Right ventricle myocardium inferior (tissue), 1 donor: Measurements from ENCODE around the gene SBK2. TPM values are rescaled to one million over a fixed set of nuclear protein-coding genes. Genes with fewer than 3 reads are reported as not detected.

Experiments
- ATAC-seq: fragments of 200-7000 bp; cut with Tn5 transposase; one replicate; pipeline ENCODE4 v1.9.1; 2020; ENCODE audit warnings: mild to moderate bottlenecking, moderate library complexity
- DNase-seq: peaks from one replicate; pipeline ENCODE4 v3.0.0; 2021; ENCODE audit errors: missing footprints
- intact Hi-C: fragments of 100-400 bp; cut with DNase I; formaldehyde crosslinking; loops from one replicate; pipeline ENCODE4 v1.11.0; 2022
- total RNA-seq: library from RNA; stranded (reverse); fragmentation: NEBNext Ultra II Directional; extraction: Animal tissue kit (Norgen Biotek cat#: 25700); gene quantifications from one replicate; pipeline ENCODE4 v1.2.1, GENCODE V29; 2021
- donor health status: DM: no; HTN: yes; CAD: no; lungs with severe emphysema.

Gene SBK2
- total RNA-seq, 1 donor from 2014 or later: 12.7 TPM

DNA sequence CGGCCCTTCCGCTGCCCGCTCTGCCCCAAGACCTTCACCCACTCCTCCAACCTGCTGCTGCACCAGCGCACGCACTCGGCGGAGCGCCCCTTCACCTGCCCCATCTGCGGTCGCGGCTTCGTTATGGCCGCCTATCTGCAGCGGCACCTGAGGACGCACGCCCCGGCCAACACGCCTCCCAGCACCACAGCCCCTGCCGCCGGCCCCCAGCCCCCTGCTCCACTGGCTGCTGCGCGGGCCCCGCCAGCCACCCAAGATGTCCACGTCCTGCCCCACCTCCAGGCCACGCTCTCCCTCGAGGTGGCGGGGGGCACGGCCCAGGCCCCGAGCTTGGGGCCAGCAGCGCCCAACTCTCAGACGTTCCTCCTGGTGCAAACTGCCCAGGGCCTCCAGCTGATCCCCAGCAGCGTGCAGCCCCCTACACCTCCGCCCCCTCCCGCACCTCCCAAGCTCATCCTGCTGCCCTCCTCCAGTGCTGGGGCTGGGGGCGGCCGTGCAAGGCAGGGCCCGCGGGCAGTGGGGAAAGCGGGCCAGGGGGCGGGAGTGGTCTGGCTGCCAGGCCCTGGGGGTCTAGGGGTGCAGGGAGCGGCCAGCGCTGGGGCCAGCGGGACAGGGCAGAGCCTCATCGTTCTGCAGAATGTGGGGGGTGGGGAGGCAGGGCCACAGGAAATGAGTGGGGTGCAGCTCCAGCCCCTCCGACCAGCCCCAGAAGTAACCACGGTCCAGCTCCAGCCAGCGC lies 53.8 kb downstream of the SBK2 start:
- DNase-seq: peak; percentile 66
- ATAC-seq: no peak
- intact Hi-C loops: no loop called here

DNA sequence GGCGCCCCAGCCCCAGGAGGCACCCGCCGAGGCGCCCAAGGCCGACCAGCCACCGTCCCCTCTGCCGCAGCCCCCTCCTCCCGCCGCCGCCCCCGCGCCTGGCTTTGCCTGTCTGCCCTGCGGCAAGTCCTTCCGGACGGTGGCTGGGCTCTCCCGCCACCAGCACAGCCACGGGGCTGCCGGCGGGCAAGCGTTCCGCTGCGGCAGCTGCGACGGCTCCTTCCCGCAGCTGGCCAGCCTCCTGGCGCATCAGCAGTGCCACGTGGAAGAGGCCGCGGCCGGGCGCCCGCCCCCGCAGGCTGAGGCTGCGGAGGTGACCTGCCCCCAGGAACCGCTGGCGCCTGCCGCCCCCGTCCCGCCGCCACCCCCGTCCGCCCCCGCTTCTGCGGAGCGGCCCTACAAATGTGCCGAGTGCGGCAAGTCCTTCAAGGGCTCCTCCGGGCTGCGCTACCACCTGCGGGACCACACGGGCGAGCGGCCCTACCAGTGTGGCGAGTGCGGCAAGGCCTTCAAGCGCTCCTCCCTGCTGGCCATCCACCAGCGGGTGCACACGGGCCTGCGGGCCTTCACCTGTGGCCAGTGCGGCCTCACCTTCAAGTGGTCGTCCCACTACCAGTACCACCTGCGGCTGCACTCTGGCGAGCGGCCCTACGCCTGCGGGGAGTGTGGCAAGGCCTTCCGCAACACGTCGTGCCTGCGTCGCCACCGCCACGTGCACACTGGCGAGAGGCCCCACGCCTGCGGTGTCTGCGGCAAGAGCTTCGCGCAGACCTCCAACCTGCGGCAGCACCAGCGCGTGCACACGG lies 54.6 kb downstream of the SBK2 start:
- intact Hi-C loops: no loop called here
- no peak for ATAC-seq
- peak; percentile 67 for DNase-seq

DNA sequence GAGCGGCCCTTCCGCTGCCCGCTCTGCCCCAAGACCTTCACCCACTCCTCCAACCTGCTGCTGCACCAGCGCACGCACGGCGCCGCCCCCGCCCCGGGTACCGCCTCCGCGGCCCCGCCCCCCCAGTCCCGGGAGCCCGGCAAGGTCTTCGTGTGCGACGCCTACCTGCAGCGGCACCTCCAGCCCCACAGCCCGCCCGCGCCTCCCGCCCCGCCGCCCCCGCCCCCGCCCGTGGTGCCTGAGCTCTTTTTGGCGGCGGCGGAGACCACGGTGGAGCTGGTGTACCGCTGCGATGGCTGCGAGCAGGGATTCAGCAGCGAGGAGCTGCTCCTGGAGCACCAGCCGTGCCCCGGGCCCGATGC lies 55.2 kb downstream of the SBK2 start:
- ATAC-seq (no peak), DNase-seq (peak; percentile 37)
- intact Hi-C loops: no loop called here

DNA sequence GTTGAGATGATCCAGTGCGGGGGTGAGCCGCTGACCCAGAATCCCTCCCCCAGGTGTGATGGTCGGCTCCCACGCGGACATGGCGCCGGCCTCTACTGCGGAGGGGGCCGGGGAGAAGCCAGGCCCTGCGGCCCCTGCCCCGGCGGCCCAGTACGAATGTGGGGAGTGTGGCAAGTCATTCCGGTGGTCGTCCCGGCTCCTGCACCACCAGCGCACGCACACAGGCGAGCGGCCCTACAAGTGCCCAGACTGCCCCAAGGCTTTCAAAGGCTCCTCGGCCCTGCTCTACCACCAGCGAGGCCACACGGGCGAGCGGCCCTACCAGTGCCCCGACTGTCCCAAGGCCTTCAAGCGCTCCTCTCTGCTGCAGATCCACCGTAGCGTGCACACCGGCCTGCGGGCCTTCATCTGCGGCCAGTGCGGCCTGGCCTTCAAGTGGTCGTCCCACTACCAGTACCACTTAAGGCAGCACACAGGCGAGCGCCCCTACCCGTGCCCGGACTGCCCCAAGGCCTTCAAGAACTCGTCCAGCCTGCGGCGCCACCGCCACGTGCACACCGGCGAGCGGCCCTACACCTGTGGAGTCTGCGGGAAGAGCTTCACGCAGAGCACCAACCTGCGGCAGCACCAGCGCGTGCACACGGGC lies 55.7 kb downstream of the SBK2 start:
- peak; percentile 64 for DNase-seq
- ATAC-seq: no peak
- intact Hi-C loops: no loop called here

DNA sequence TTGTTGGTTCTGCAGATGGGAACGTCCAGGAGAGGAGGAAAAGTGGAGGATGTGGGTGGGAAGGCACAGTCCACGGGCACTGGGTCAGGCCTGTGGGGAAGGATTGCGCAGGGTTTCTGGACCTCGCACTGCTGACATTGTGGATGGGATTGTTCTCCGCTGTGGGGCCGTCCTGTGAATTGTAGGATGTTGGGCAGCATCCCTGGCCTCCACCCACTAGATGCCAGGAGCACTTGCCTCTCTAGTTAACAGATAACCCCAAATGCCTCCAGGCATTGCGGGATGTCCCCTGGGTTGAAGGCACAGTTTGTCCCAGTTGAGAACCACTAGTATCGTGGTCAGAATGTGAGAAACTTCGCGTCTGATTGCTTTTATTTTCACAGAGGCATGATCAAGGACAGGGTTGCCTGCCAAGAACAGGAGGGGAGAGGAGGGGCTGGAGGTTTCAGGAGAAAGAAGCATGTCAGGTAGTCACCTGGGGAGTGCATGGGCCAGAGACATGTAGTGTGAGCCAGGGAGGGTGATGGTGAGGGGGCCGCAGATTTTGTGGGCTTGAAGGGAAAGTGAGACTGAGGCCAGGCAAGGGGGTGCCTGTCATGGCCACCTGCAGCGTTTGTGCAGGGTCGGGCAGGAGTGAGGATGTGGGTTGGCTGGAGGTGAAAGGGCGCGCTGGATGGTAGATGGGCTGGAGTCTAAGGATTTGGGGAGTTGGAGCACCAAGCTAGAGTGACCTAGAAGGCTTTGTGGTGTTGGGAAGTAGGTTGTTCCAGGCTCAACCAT lies 57.3 kb downstream of the SBK2 start:
- ATAC-seq (no peak), DNase-seq (peak; percentile 52)
- intact Hi-C loops: no loop called here

DNA sequence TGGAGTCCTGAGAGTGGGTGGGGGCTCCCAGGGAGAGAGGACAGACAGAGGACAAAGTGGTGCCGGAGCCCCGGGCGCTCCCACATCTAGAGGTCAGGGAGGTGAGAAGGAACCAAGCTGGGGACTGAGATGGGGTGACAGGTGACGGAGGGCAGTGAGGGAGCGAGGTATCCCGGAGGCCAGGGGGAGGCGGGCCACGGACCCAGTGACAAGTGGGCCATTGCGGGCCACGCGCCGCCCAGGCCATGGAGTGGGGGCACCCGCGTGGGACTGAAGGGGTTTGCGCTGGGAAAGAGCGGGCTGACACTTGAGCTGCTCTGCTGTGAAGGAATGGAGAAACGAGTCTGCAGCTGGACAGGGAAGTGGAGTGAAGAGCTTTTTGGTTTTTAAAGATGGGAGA lies 57.9 kb downstream of the SBK2 start:
- peak; percentile 31 for DNase-seq
- ATAC-seq: no peak
- intact Hi-C loops: no loop called here

Other genes with a start within 250 kb of the SBK2 start
- 1.2 TPM for gene TMEM150B, start 211.8 kb downstream of the SBK2 start, total RNA-seq
- 6.2 TPM for gene KMT5C, start 197.3 kb downstream of the SBK2 start, total RNA-seq
- gene COX6B2, start 182.4 kb downstream of the SBK2 start, total RNA-seq: not detected
- not detected for gene GARIN5B, start 173.9 kb downstream of the SBK2 start, total RNA-seq
- gene IL11, start 166.7 kb downstream of the SBK2 start, total RNA-seq: not detected
- not detected for gene TMEM190, start 160.3 kb downstream of the SBK2 start, total RNA-seq
- 0.24 TPM for gene TMEM238, start 152.8 kb downstream of the SBK2 start, total RNA-seq
- 664 TPM for gene RPL28, start 151.2 kb downstream of the SBK2 start, total RNA-seq
- gene UBE2S, start 129.3 kb downstream of the SBK2 start, total RNA-seq: 31.2 TPM
- gene SHISA7, start 93.8 kb downstream of the SBK2 start, total RNA-seq: not detected
- gene ISOC2, start 75.5 kb downstream of the SBK2 start, total RNA-seq: 55.2 TPM
- not detected for gene C19orf85, start 72.4 kb downstream of the SBK2 start, total RNA-seq
- 5.7 TPM for gene ZNF628, start 60.5 kb downstream of the SBK2 start, total RNA-seq
- gene NAT14, start 51.9 kb downstream of the SBK2 start, total RNA-seq: 5.6 TPM
- 3.4 TPM for gene SSC5D, start 48.7 kb downstream of the SBK2 start, total RNA-seq
- 17.6 TPM for gene SBK3, start 8.4 kb upstream of the SBK2 start, total RNA-seq
- gene ZNF579, start 43.7 kb upstream of the SBK2 start, total RNA-seq: 13.1 TPM
- gene FIZ1, start 62.4 kb upstream of the SBK2 start, total RNA-seq: 14.8 TPM
- 16.9 TPM for gene ZNF524, start 63.2 kb upstream of the SBK2 start, total RNA-seq
- 16.9 TPM for gene ZNF865, start 68.5 kb upstream of the SBK2 start, total RNA-seq
- 11.1 TPM for gene ZNF784, start 87.4 kb upstream of the SBK2 start, total RNA-seq
- gene ZNF580, start 103.9 kb upstream of the SBK2 start, total RNA-seq: 13.2 TPM
- gene ZNF581, start 106.5 kb upstream of the SBK2 start, total RNA-seq: 7.4 TPM
- 17.4 TPM for gene CCDC106, start 111.1 kb upstream of the SBK2 start, total RNA-seq
- gene U2AF2, start 117.9 kb upstream of the SBK2 start, total RNA-seq: 74.5 TPM
- 213 TPM for gene EPN1, start 138.1 kb upstream of the SBK2 start, total RNA-seq
- gene NLRP9, start 201.3 kb upstream of the SBK2 start, total RNA-seq: not detected
- not detected for gene RFPL4A, start 222.0 kb upstream of the SBK2 start, total RNA-seq
- gene RFPL4AL1, start 232.0 kb upstream of the SBK2 start, total RNA-seq: not detected